ENCODE measurements around the gene ADAMTSL5.

GRCh38 chr19:1521636-1522035 lies 8.8 kb upstream of the ADAMTSL5 start:
- TF ChIP-seq CTCF (IDR thresholded peaks at IDR 0.05) = no peak
- no peak for TF ChIP-seq EP300 (IDR thresholded peaks at IDR 0.05)

All from gastroesophageal sphincter (tissue), 3 donors.